ENCODE results near the gene NTNG2.

NTNG2 gene

GRCh38 chr9:132232522-132232921 lies 70.7 kb downstream of the NTNG2 start:
- H3K27ac ChIP-seq, result peak overlapping the region; percentile 20; the same call in 1 of the 2 replicates
- TF ChIP-seq, protein P1, sequence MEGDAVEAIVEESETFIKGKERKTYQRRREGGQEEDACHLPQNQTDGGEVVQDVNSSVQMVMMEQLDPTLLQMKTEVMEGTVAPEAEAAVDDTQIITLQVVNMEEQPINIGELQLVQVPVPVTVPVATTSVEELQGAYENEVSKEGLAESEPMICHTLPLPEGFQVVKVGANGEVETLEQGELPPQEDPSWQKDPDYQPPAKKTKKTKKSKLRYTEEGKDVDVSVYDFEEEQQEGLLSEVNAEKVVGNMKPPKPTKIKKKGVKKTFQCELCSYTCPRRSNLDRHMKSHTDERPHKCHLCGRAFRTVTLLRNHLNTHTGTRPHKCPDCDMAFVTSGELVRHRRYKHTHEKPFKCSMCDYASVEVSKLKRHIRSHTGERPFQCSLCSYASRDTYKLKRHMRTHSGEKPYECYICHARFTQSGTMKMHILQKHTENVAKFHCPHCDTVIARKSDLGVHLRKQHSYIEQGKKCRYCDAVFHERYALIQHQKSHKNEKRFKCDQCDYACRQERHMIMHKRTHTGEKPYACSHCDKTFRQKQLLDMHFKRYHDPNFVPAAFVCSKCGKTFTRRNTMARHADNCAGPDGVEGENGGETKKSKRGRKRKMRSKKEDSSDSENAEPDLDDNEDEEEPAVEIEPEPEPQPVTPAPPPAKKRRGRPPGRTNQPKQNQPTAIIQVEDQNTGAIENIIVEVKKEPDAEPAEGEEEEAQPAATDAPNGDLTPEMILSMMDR (conservative IDR thresholded peaks at IDR 0.05), result no peak

DNA sequence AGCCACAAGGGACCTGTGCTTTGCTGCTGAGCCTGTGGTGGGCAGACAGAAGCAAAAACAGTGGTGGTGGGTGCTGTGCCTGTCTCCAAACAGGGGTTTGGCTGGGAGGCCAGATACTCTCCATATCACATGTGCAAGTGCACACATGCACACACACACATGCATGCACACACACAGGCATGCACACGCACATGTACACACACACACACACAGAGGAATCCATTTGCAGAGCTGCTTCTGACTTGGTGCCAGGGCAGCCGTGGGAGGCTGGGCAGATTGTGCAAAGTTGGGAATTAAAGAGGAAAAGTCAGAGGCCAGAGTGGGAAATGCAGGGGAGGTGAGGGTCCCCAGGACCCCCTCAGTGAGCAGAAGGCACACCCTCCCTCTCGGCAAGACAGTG lies 71.3 kb downstream of the NTNG2 start:
- TF ChIP-seq, protein P1 (conservative IDR thresholded peaks at IDR 0.05), result no peak
- no peak overlapping the region; the same call in 1 of the 2 replicates for H3K27ac ChIP-seq

DNA sequence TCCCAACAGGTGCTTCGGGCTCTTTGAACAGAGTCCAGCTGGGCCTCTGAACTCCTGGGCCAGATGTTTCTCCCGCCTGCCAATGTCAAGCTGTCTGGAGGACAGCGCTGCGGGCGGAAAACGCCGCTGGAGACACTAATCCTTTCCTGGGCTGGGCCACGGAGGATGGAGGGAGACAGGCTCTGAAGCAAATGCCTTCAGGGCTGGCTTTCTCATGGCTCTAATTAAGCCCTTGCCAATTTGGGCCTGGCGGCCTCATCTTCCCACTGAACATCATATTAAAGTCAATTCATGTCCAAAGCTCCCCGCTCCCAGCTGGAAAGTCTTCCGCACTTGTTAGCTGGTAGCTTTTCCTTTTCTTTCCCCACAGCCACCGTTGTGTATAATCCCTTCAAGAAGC lies 72.7 kb downstream of the NTNG2 start:
- TF ChIP-seq, protein P1 (conservative IDR thresholded peaks at IDR 0.05), result no peak
- no peak overlapping the region for H3K27ac ChIP-seq

GRCh38 chr9:132235125-132235524 lies 73.3 kb downstream of the NTNG2 start:
- H3K27ac ChIP-seq, result no peak overlapping the region
- TF ChIP-seq, protein P1 (conservative IDR thresholded peaks at IDR 0.05), result no peak

- TF ChIP-seq, protein P1 (conservative IDR thresholded peaks at IDR 0.05), result peak; percentile 99
- H3K27ac ChIP-seq, result peak overlapping the region; percentile 26; the same call in 1 of the 2 replicates
Observed at GRCh38 chr9:132235894-132236661, 74.2 kb downstream of the NTNG2 start.

DNA sequence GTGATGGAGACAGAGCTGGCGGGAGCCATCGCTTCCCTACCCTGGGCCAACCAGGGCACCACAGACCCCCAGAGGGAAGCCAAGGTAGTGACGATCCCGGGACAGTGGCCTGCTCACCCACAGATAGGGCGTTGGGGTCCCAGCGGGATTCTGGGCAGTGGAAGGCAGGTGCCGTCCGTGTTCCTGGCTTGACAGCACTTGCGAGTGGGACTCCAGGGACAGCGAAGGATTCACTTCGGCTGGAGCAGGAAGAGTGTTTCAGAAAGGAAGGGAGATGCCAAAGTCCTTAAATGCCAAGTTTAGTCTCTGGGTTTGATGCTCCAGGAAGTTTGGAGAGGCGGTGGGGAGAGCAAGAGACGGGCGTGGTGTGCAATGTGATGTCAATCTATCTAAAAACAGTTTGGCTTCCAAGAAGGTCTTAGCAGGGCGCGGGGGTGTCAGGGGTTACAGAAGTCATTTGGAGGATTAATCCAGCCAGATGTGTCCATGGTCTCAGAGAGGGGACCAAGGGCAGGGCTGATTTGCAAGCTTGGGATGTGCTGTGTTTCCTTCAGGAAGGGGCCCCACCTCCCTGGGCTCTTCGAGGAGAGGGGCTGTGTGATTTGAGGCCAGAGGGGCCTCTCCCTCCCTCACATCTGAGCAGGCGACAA lies 74.9 kb downstream of the NTNG2 start:
- H3K27ac ChIP-seq, result no peak overlapping the region
- TF ChIP-seq, protein P1 (conservative IDR thresholded peaks at IDR 0.05), result peak; percentile 27

- TF ChIP-seq, protein P1 (conservative IDR thresholded peaks at IDR 0.05), result no peak
- no peak overlapping the region for H3K27ac ChIP-seq
Observed at GRCh38 chr9:132237481-132237880, 75.6 kb downstream of the NTNG2 start.
